ENCODE measurements around the gene MX1.
"Not testable (repeated sequence)": the region's sequence is repeated elsewhere in the genome, so short reads cannot be mapped to it uniquely, and the experiment has no call there.

MX1 gene

GRCh38 chr21:41410361-41410760, 15.7 kb upstream of the MX1 start:
- no peak for DNase-seq

GRCh38 chr21:41410767-41411448, 15.1 kb upstream of the MX1 start:
- no peak for DNase-seq

GRCh38 chr21:41411449-41412089, 14.5 kb upstream of the MX1 start:
- DNase-seq, result no peak

DNA sequence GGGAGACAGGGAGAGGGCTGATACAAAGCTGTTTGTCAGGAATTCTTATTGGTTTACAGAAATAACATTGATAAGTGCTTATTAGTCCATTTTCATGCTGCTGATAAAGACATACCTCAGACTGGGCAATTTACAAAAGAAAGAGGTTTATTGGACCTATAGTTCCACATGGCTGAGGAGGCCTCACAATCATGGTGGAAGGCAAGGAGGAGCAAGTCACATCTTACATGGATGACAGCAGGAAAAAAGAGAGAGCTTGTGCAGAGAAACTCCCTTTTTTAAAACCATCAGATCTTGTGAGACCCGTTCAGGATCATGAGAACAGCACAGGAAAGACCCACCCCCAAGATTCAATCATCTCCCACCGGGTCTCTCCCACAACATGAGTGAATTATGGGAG, 8.5 kb upstream of the MX1 start:
- not testable (repeated sequence) for DNase-seq

GRCh38 chr21:41418393-41418792, 7.6 kb upstream of the MX1 start:
- no peak for DNase-seq

DNA sequence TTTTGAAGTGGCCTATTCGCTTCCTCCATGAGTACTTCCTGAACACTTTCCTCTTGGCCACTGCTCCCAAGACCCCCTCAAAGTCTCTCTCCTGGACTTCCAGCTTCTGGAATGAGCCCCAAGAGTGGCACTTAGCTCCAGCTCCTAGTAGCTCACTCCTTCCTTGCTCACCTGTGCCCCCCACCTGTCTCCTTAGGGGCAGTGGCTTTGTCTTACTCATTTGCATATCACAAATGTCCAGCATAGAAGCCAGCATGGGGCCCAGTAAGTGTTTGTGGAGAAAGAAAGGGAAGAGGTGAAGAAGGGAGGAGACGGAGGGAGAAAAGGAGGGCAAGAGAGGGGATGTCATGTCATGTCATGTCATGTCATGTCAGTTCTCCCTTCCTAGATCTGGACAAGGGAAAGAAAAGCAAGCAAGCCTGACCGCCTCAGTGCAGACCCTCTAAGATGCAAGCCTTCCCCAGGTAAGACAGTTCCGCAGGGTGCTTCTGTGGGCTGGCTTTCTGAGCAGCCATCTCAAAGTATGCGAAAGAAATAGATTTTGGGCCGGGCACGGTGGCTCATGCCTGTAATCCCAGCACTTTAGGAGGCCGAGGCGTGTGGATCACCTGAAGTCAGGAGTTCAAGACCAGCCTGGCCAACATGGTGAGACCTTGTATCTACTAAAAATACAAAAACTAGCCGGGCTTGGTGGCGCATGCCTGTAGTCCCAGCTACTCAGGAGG, 6.9 kb upstream of the MX1 start:
- DNase-seq, result no peak

DNA sequence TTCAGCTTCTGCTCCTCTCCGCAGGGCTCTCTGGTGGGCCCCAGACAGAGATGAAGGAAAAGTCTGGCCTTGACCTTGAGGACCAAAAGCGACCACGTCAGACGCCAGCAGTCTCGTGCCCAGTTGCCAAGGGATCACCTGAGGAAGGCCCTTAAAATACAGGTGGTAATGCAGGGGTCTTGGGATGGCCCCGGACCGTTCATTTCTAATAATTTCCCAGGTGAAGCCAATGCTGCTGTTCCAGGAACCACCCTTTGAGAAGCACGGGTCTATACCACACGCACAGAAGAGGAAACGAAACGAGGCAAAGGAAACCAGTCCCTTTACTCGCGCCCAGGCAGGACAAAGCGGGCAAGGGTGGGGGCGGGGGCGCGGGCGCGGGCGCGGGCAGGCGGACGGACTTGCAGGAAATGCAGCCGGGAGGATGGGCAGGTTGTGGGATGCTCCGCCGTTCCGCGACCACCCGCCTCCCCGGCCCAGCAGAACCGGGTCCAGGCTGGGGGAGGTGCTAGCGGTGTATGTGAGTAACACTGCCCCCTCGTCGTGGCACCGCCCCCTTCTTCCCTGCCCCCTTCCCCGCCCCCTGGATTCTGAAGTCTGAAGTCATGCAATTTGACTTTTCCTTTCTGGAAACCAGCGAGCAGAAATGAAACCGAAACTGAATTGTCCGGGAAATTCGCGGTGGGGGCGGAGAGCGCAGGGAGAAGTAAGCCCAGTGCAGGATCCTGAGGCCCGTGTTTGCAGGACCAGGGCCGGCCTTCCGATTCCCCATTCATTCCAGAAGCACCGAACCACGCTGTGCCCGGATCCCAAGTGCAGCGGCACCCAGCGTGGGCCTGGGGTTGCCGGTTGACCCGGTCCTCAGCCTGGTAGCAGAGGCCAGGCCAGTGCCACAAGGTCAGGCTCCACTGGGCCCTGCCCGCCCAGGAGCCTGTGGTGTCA, 5.8 kb upstream of the MX1 start:
- peak; percentile 91 to 95 for DNase-seq

DNA sequence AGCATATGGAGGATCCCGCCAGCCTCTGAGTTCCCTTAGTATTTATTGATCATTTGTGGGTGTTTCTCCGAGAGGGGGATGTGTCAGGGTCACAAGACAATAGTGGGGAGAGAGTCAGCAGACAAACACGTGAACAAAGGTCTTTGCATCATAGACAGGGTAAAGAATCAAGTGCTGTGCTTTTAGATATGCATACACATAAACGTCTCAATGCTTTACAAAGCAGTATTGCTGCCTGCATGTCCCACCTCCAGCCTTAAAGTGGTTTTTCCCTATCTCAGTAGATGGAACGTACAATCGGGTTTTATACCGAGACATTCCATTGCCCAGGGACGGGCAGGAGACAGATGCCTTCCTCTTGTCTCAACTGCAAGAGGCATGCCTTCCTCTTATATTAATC, 5.0 kb upstream of the MX1 start:
- DNase-seq, result not testable (repeated sequence)

DNA sequence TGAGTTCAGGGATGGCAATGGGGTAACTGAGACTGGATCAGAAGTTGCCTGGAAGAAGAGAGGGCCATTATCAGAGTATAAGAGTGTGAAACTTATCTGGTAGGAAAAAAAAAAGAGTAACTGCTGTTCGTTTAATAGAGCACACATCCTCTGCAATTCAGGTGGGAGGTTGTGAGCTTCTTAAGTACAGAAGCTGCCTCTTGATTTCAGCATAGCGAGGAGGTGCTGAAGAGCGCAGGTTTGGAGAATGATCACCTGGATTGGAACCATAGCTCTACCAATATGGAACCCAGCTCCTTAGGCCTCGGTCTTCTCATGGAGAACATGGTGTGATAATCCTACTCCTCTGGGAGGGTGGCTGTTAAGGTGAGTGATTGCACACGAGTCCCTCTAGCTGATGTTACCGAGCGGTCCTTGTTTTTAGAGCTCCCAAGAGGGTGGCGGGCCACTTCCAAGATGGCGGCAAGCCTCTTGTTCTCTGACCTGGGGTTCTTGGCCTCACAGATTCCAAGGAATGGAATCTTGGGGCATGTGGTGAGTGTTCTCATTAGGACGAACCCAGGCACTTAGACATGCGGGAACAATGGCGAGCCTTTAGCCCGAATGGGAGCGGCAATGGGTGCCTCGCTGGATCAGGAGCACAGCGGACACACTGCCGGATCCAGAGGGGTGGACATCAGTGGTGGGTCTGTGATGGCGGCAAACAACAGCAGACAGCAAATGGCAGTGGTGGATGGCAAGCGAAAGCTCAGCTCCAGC, 3.3 kb upstream of the MX1 start:
- DNase-seq, result no peak

GRCh38 chr21:41423305-41423636, 2.8 kb upstream of the MX1 start:
- peak; percentile 52 to 60 for DNase-seq

DNA sequence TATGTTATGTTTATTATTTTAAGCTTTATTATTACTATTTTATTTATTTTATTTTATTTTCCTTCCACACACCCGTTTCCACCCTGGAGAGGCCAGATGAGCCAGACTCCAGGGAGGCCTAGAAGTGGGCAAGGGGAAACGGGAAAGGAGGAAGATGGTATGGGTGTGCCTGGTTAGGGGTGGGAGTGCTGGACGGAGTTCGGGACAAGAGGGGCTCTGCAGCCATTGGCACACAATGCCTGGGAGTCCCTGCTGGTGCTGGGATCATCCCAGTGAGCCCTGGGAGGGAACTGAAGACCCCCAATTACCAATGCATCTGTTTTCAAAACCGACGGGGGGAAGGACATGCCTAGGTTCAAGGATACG, 468 bp upstream of the MX1 start:
- no peak for DNase-seq

DNA sequence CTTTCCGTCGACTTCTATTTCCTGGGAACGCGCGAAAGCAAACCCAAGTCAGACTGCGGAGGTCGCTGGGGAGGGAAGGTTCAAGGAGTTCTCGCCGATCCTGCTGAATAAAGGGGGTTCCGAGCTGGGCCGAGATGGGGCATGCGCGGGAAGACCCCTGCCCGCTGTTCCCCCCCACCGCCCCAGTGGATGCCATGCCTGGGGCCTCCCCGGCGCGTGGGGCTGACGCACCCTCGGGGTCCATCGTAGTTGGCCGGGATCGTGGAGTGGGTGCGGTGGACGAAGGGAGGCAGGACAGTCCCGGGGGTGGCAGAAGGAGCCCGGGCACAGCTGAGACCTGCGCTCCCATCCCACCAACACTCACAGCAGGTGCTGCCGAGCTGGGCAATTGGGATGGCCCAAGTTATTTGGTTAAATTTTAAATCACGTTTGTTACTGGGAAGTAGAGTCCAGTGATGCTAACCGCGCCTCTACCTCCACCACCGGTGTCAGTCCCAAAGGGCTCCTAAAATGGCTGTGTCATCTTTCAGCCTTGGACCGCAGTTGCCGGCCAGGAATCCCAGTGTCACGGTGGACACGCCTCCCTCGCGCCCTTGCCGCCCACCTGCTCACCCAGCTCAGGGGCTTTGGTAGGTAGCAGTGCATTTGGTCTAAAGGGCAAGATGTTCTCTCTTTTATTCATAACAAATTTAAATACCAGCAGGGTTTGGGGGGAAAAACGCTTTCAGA, 801 bp downstream of the MX1 start:
- DNase-seq, result peak; percentile 58 to 63

DNA sequence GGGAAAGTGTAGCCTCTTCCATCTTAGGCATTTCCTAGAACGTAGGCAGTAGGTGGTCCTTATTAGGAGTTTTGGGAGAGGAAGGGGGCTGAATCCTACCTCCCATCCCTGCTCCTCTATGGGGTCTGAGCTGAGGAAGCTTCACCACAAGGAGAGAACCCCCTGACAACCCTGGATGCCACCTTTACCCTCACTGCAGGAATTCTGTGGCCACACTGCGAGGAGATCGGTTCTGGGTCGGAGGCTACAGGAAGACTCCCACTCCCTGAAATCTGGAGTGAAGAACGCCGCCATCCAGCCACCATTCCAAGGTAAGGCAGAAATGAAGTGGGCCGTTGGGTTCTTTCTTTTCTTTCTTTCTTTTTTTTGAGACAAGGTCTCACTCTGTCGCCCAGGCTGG, 1.5 kb downstream of the MX1 start:
- no peak for DNase-seq

DNA sequence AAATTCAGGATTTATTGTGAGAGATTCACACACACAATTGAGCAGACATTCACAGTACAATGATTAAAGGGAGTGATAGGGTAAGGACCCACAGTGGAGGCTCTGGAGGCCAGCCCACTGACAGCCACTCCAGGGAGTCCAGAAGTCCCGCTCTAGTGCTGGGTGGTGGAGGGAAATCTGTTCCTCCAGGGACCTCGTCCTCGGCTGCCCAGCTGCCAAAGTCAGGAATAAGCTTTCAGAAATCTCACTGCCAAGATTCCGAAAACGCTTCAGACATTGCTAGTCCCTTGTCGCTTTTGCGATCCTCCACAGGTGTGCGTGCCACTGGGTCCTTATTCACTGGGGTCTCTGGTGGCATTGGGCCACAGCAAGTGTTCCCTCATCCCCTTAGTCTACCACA, 2.3 kb downstream of the MX1 start:
- DNase-seq, result no peak

DNA sequence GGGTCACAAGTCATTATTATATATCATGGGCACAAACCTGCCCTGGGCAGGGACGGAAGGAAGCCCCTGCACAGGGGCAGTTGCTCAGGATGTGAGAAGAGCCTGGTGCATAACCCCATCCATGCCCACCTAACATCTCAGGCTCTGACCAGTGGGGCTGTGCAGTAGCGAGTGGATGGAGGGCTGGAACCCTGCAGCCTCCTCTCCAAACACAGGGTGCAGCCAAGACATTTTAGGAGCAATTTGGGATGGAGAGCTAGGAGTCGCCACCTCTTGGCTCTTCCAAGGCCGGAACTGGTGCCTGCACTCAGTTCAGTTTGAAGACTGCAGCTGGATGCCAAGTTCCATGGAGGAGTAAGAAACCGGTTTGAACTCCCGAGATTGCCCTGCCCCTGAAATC, 2.8 kb downstream of the MX1 start:
- no peak for DNase-seq

DNA sequence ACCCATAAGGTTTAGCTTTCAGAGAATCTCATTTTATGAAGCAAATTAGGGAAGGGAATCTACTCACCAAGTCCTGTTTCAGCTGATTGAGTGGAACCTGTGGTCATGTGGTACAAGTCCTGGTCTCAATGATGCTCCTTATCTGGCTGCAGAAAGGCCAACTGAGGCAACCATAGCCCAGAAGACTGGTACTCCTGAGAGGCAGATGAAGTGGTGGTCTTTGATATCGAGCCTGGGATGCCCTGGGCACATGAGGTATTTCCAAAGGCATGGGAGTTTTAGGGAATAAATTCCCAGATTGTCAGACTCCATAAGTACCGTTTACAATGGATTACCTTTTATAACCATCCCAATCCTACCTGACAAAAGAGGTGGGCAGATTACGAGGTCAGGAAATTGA, 3.3 kb downstream of the MX1 start:
- DNase-seq, result no peak

DNA sequence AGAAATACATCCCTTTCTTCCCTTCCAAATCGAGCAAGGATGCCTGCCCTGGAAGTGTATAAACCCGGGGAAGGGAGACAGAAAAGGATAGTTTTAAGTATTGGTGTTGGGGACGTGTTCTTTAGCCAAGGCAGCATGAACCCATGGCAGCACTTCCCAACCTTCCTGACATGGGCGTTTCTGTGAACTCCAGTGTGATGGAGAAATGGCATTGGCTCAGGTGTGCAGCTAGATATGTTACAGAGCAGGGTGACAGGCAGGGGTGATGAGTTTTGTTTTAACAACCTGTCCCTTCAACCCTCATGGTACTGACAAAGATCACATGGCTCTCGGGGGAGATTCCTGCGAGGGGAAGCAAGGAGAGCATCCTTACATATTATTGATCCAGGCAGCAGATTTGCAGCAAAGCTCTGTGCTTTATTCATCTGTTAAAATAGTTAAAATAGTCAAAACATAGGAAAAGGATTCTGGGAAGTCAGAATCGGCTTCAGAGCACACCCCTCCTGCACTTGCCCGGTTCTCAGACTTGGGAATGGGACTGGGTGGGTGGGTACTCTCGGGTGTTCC, 4.0 kb downstream of the MX1 start:
- DNase-seq, result no peak

DNA sequence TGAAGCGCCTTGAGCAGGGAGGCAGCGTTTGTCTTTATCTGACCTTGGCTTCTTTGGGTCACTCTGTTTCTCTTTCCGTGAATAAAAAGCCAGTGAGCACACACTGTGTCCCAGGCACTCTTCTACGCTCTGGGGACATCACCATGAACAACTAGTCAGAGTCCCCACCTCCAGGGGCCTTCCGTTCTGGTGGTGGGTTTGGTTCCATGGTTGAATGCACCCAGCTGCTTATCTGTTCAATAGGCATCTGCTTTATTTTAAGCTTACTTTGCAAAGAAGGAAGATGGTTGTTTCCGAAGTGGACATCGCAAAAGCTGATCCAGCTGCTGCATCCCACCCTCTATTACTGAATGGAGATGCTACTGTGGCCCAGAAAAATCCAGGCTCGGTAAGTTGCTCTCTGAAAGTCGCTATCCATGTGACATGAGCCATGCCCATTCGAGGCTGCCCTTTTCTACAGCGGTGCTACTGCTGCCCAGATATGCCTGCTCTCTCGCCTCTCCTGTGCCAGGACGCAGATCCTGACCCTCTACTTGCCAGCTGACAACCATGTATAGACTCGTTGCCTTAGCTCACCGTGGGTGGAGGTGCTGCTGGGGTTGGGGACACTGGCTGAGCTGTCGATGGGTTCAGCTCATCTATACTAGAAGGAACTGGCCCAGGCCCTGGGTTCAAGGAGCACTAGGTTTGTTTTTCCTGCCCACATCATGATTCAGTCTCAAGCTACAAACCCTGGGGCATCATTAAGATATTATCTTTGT, 5.9 kb downstream of the MX1 start:
- peak in 1 of 2 donors; percentile 61 for DNase-seq

- DNase-seq, result no peak
These were observed 6.8 kb downstream of the MX1 start for GRCh38 chr21:41432562-41433460.

- no peak for DNase-seq
These were observed 7.5 kb downstream of the MX1 start for GRCh38 chr21:41433566-41433965.
